Mesothelial cell of epicardium (in vitro differentiated cells): ENCODE results near the gene PRPH2. TPM values are rescaled to one million over a fixed set of nuclear protein-coding genes. Genes with fewer than 3 reads are reported as not detected.

ENCODE experiments used
- DNase-seq, 2 experiments: peaks; one replicate each; pipeline ENCODE4 v3.0.0; 2021; ENCODE audit warnings: low spot score in 2 of 2; ENCODE audit not compliant: unreplicated experiment in 2 of 2
- H3K27ac Mint-ChIP-seq: 2 replicates; pipeline ENCODE4 v1.8.0; 2021; ENCODE audit warnings: mixed read lengths
- H3K27me3 Mint-ChIP-seq: 2 replicates; pipeline ENCODE4 v1.8.0; 2021; ENCODE audit warnings: low read depth, mixed read lengths
- H3K36me3 Mint-ChIP-seq: 2 replicates; pipeline ENCODE4 v1.8.0; 2021; ENCODE audit warnings: mixed read lengths
- H3K4me1 Mint-ChIP-seq: 2 replicates; pipeline ENCODE4 v1.8.0; 2021; ENCODE audit warnings: mixed read lengths
- H3K4me3 Mint-ChIP-seq: 2 replicates; pipeline ENCODE4 v1.8.0; 2021; ENCODE audit warnings: mild to moderate bottlenecking, moderate library complexity, mixed read lengths
- H3K9me3 Mint-ChIP-seq: 2 replicates; pipeline ENCODE4 v1.8.0; 2021; ENCODE audit warnings: mixed read lengths
- total RNA-seq: library from RNA; stranded (reverse); gene quantifications from 3 replicates; pipeline ENCODE4 v1.2.1, GENCODE V29; 2021
- TF ChIP-seq, protein P1 (sequence below): fragments of 200-600 bp; sonication (generic); IDR thresholded peaks from one replicate; pipeline ENCODE4 v1.5.0; 2021; ENCODE audit warnings: antibody characterized with exemption; ENCODE audit not compliant: unreplicated experiment

PRPH2 gene
- total RNA-seq, 1 donor from 2014 or later: 0.16 TPM

GRCh38 chr6:42745640-42746462 lies 23.5 kb upstream of the PRPH2 start, which contains the start of gene TBCC:
Gene TBCC (minus strand): TSS chr6:42746103. CDS start chr6:42746073, 30 bp downstream.
- Mint-ChIP-seq H3K4me1 (peaks cover 36% of the 10 kb centered on the region), H3K4me3 (peak within 1 kb of the TSS; percentile 100), H3K27me3 (no peaks in the 10 kb centered on the region), H3K36me3 (no peaks in the 10 kb centered on the region), H3K9me3 (no peaks in the 10 kb centered on the region), H3K27ac (peak within 1 kb of the TSS; percentile 100)
- TF ChIP-seq, protein P1, sequence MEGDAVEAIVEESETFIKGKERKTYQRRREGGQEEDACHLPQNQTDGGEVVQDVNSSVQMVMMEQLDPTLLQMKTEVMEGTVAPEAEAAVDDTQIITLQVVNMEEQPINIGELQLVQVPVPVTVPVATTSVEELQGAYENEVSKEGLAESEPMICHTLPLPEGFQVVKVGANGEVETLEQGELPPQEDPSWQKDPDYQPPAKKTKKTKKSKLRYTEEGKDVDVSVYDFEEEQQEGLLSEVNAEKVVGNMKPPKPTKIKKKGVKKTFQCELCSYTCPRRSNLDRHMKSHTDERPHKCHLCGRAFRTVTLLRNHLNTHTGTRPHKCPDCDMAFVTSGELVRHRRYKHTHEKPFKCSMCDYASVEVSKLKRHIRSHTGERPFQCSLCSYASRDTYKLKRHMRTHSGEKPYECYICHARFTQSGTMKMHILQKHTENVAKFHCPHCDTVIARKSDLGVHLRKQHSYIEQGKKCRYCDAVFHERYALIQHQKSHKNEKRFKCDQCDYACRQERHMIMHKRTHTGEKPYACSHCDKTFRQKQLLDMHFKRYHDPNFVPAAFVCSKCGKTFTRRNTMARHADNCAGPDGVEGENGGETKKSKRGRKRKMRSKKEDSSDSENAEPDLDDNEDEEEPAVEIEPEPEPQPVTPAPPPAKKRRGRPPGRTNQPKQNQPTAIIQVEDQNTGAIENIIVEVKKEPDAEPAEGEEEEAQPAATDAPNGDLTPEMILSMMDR: no peak
- DNase-seq: peak; percentile 83 to 87

DNA sequence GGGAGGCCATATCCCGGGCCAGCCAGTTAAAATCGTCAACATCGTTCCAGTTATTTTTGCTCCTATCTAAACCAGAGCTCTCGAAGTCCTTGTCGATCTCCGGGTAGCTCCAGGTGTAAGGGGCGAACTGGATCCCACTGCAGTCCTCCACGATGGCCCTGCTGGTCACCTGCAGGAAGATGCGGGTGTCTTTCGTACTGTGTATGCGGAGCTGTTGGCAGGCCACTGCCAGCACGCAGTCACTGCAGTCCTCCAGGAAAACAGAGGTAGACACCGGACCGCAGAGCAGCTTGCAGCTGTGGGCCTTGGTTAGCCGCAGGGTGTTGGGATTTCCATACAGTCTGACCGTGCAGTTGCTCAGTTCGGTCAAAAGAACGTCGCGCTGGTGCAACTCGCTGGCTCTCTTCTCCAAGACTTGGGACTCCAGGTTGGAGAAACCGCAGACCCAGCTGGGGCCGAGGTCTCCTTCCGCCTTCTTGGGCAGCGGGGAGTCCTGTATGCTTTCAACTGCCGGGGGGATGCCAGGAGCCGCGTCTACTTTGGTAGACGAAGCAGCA lies 22.8 kb upstream of the PRPH2 start:
- H3K9me3 Mint-ChIP-seq: no peaks in the 10 kb centered on the region
- H3K4me3 Mint-ChIP-seq: peak overlapping the region; percentile 100
- no peaks in the 10 kb centered on the region for H3K27me3 Mint-ChIP-seq
- peak overlapping the region; percentile 93 for H3K27ac Mint-ChIP-seq
- DNase-seq: no peak
- TF ChIP-seq, protein P1: no peak
- peaks cover 36% of the 10 kb centered on the region for H3K4me1 Mint-ChIP-seq
- H3K36me3 Mint-ChIP-seq: no peaks in the 10 kb centered on the region

GRCh38 chr6:42744351-42744893 lies 22.0 kb upstream of the PRPH2 start:
- H3K4me1 Mint-ChIP-seq: peaks cover 36% of the 10 kb centered on the region
- no peak for DNase-seq
- no peaks in the 10 kb centered on the region for H3K9me3 Mint-ChIP-seq
- H3K4me3 Mint-ChIP-seq: peak overlapping the region; percentile 100
- peak overlapping the region; percentile 93 for H3K27ac Mint-ChIP-seq
- no peaks in the 10 kb centered on the region for H3K27me3 Mint-ChIP-seq
- TF ChIP-seq, protein P1: no peak
- no peaks in the 10 kb centered on the region for H3K36me3 Mint-ChIP-seq

DNA sequence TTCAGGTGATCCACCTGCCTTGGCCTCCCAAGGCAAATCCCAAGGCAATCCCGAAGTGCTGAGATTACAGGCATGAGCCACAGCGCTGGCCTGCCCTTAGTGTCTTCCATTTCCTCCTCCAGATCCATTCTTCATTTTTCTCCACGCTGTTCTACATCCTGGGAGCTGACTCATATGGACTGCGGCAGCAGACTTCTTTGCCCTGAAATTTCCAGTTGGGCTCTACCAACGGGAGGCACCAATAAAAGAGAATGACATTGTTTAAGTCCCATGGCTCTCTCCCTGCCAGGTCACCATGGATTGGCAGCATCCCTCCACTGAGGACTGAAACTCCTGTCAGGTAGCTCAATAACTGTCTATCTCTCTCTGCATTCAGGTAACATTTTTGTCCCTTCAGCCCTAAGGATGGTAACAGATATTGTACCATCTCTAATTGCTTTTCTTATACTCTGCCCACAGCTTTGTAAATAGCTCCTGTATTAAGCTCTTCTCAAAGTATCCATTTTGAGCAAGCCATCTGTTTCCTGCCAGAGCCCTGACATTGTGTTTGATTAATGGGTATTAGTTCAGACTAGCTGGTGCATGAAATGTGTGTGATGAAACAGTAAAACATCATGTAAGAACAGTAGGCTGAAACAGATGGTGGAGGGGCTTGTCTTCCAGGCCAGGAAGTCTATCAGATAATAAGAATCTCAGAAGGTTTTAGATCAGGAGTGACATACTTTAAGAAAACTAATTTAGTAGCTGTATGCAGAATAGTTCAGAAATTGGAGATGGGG lies 19.9 kb upstream of the PRPH2 start:
- peaks cover 20% of the 10 kb centered on the region for H3K4me1 Mint-ChIP-seq
- no peak overlapping the region for H3K4me3 Mint-ChIP-seq
- H3K36me3 Mint-ChIP-seq: no peaks in the 10 kb centered on the region
- H3K27me3 Mint-ChIP-seq: peaks cover 9% of the 10 kb centered on the region
- TF ChIP-seq, protein P1: no peak
- DNase-seq: no peak
- peak overlapping the region; percentile 30 for H3K27ac Mint-ChIP-seq
- H3K9me3 Mint-ChIP-seq: no peaks in the 10 kb centered on the region

- Mint-ChIP-seq H3K27ac (no peak overlapping the region), H3K36me3 (no peaks in the 10 kb centered on the region), H3K27me3 (peaks cover 9% of the 10 kb centered on the region), H3K9me3 (no peaks in the 10 kb centered on the region), H3K4me3 (no peak overlapping the region), H3K4me1 (peaks cover 18% of the 10 kb centered on the region)
- no peak for DNase-seq
- TF ChIP-seq, protein P1: no peak
Measured at GRCh38 chr6:42740725-42741124, 18.3 kb upstream of the PRPH2 start.
